Muscle of leg (tissue), 11 donors: ENCODE data around the gene ZNF844. TPM values are rescaled to one million over a fixed set of nuclear protein-coding genes. Genes with fewer than 3 reads are reported as not detected.

Experiments used
- DNase-seq: peaks from one replicate; pipeline ENCODE4 v3.0.0; 2013
- H3K27ac ChIP-seq: one replicate; pipeline ENCODE4 v1.5.1; 2013; ENCODE audit warnings: mild to moderate bottlenecking, low read length, control low read depth
- H3K27me3 ChIP-seq: one replicate; pipeline ENCODE4 v1.6.1; 2013; ENCODE audit warnings: low read length; ENCODE audit not compliant: control insufficient read depth, insufficient read depth
- H3K36me3 ChIP-seq: one replicate; pipeline ENCODE4 v1.6.1; 2013; ENCODE audit warnings: low read length; ENCODE audit not compliant: control insufficient read depth, insufficient read depth
- H3K4me1 ChIP-seq: one replicate; pipeline ENCODE4 v1.6.1; 2013; ENCODE audit warnings: low read length; ENCODE audit not compliant: control insufficient read depth, insufficient read depth
- H3K4me3 ChIP-seq: one replicate; pipeline ENCODE4 v1.5.1; 2013; ENCODE audit warnings: low read length, control low read depth
- H3K9me3 ChIP-seq: replicated peaks from 2 replicates; pipeline ENCODE4 v1.6.1; 2013; ENCODE audit warnings: low read depth, low read length; ENCODE audit not compliant: control insufficient read depth
- WGBS: methylation state at CpG from one replicate; pipeline ENCODE4 v1.1.5; 2013; ENCODE audit warnings: missing lambda C conversion rate; ENCODE audit not compliant: insufficient coverage; 5-methylcytosine and 5-hydroxymethylcytosine counted together
- polyA plus RNA-seq, 8 donors: library from polyadenylated mRNA; unstranded; fragments of 120-200 nt; gene quantifications; one replicate each; pipeline versions ENCODE4 v1.2.1 to v1.2.3, GENCODE V29; 2013; ENCODE audit warnings: inconsistent platforms in 1 of 8, low replicate concordance in 1 of 8; ENCODE audit not compliant: insufficient read length in 8 of 8, insufficient read depth in 1 of 8
- total RNA-seq: library from RNA; stranded (reverse); fragments of 120-200 nt; gene quantifications from one replicate; pipeline ENCODE4 v1.2.4, GENCODE V29; 2013

The ZNF844 gene
- total and polyA plus RNA-seq, 9 donors: 5.5 to 12.9 (median 8.1) TPM

GRCh38 chr19:12117201-12117970 lies 52.9 kb downstream of the ZNF844 start:
- Histone ChIP-seq H3K27me3 (no peaks in the 10 kb centered on the region), H3K4me3 (no peak overlapping the region), H3K4me1 (no peaks in the 10 kb centered on the region), H3K27ac (no peak overlapping the region), H3K9me3 (peaks cover 10% of the 10 kb centered on the region), H3K36me3 (peaks cover 13% of the 10 kb centered on the region)
- 70% methylated on average over 31 of the region's 33 CpGs for WGBS
- no peak for DNase-seq

GRCh38 chr19:12126707-12127106 lies 62.2 kb downstream of the ZNF844 start:
- no peak for DNase-seq
- H3K4me3 ChIP-seq: no peak overlapping the region
- WGBS: no CpG with 5 or more reads among the region's 2 CpGs
- H3K27ac ChIP-seq: no peak overlapping the region
- H3K36me3 ChIP-seq: peaks cover 3% of the 10 kb centered on the region
- H3K9me3 ChIP-seq: peaks cover 13% of the 10 kb centered on the region
- H3K27me3 ChIP-seq: no peaks in the 10 kb centered on the region
- H3K4me1 ChIP-seq: no peaks in the 10 kb centered on the region

Other genes starting within 250 kb of the ZNF844 start
- gene ZNF439, start 216.0 kb upstream of the ZNF844 start, total RNA-seq: 5.1 TPM
- gene ZNF439, start 216.0 kb upstream of the ZNF844 start, polyA plus RNA-seq: 1 to 10 TPM; 3.2 to 5.7 (median 4.3) TPM
- 5.6 TPM for gene ZNF69, start 176.9 kb upstream of the ZNF844 start, total RNA-seq
- gene ZNF69, start 176.9 kb upstream of the ZNF844 start, polyA plus RNA-seq: 1 to 10 TPM; 3.0 to 5.6 (median 4.2) TPM
- gene ZNF700, start 139.6 kb upstream of the ZNF844 start, total RNA-seq: 7.9 TPM
- gene ZNF700, start 139.6 kb upstream of the ZNF844 start, polyA plus RNA-seq: 1 to 10 TPM; 4.6 to 9.5 (median 6.6) TPM
- 2.5 TPM for gene ZNF763, start 99.7 kb upstream of the ZNF844 start, total RNA-seq
- gene ZNF763, start 99.7 kb upstream of the ZNF844 start, polyA plus RNA-seq: 1 to 10 TPM; 1.1 to 2.6 (median 1.8) TPM
- 6.4 TPM for gene ZNF433, start 29.1 kb upstream of the ZNF844 start, total RNA-seq
- 1 to 10 TPM; 3.2 to 5.0 (median 3.7) TPM for gene ZNF433, start 29.1 kb upstream of the ZNF844 start, polyA plus RNA-seq
- gene ZNF878, start 11.8 kb upstream of the ZNF844 start, total RNA-seq: 0.31 TPM
- gene ZNF878, start 11.8 kb upstream of the ZNF844 start, polyA plus RNA-seq: under 1 TPM; 0.16 to 0.61 (median 0.50) TPM
- gene ZNF20, start 75.6 kb downstream of the ZNF844 start, total RNA-seq: 3.4 TPM
- gene ZNF20, start 75.6 kb downstream of the ZNF844 start, polyA plus RNA-seq: 1 to 10 TPM; 1.3 to 3.0 (median 2.2) TPM
- 11.5 TPM for gene ZNF625, start 92.0 kb downstream of the ZNF844 start, total RNA-seq
- 1 to 10 TPM; 3.8 to 6.1 (median 5.1) TPM for gene ZNF625, start 92.0 kb downstream of the ZNF844 start, polyA plus RNA-seq
- 10.6 TPM for gene ZNF136, start 98.4 kb downstream of the ZNF844 start, total RNA-seq
- 10 to 100 TPM in 1 of 8 donors, 1 to 10 TPM in 7; 5.6 to 10.2 (median 6.8) TPM for gene ZNF136, start 98.4 kb downstream of the ZNF844 start, polyA plus RNA-seq
- gene ZNF44, start 230.2 kb downstream of the ZNF844 start, total RNA-seq: 12.5 TPM
- gene ZNF44, start 230.2 kb downstream of the ZNF844 start, polyA plus RNA-seq: 10 to 100 TPM in 1 of 8 donors, 1 to 10 TPM in 7; 6.7 to 12.2 (median 7.8) TPM